Stomach (tissue), 4 donors: Measurements from ENCODE around the gene NEO1.

Experiments used
- POLR2A ChIP-seq, 4 donors: fragments of 450-650 bp; IDR thresholded peaks; one replicate each; pipeline ENCODE4 v1.6.1; 2016; ENCODE audit warnings: antibody characterized with exemption in 4 of 4, control low read depth in 2 of 4, mild to moderate bottlenecking in 1 of 4, moderate library complexity in 1 of 4
- TF ChIP-seq, protein P1 (sequence below), 7 experiments: fragments of 450-650 bp in 4 of 7; fragments of 200-600 bp in 3 of 7; sonication (generic) in 3 of 7; IDR thresholded peaks; one replicate each; pipeline ENCODE4 v1.5.1; 2016 to 2019; ENCODE audit warnings: antibody characterized with exemption in 7 of 7, control low read depth in 2 of 7, mild to moderate bottlenecking in 1 of 7

DNA sequence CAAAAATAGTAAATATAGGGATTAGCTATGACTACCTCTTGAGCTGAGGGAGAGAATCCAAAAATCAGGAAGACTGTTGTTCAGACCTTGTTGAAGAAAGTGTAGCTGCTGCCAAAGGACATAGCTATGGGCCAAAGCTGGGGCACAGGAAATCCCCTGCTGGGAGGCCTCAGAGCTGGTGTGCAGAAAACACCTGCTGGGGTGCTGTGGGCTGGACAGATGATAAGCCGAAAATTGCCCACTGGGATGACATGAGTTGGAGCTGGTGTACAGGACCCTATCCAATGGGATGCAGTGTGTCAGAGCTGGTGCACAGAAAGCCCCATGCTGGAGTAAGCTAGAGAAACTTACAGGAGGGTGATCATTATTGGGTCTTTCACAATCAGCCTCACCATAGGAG is 121.9 kb downstream of the NEO1 start:
- TF ChIP-seq, protein P1, sequence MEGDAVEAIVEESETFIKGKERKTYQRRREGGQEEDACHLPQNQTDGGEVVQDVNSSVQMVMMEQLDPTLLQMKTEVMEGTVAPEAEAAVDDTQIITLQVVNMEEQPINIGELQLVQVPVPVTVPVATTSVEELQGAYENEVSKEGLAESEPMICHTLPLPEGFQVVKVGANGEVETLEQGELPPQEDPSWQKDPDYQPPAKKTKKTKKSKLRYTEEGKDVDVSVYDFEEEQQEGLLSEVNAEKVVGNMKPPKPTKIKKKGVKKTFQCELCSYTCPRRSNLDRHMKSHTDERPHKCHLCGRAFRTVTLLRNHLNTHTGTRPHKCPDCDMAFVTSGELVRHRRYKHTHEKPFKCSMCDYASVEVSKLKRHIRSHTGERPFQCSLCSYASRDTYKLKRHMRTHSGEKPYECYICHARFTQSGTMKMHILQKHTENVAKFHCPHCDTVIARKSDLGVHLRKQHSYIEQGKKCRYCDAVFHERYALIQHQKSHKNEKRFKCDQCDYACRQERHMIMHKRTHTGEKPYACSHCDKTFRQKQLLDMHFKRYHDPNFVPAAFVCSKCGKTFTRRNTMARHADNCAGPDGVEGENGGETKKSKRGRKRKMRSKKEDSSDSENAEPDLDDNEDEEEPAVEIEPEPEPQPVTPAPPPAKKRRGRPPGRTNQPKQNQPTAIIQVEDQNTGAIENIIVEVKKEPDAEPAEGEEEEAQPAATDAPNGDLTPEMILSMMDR (IDR thresholded peaks at IDR 0.05): no peak
- no peak for TF ChIP-seq POLR2A (IDR thresholded peaks at IDR 0.05)
